ENCODE data around the gene MCTP2.

MCTP2 gene

GRCh38 chr15:94230883-94231722 is at the start of gene MCTP2:
Gene MCTP2 (plus strand): TSS chr15:94231561. CDS start chr15:94298266, 66,705 bp downstream.
- no peak for DNase-seq

GRCh38 chr15:94182883-94183282 is 48.5 kb upstream of the MCTP2 start:
- DNase-seq = no peak

- DNase-seq = no peak
Observed at GRCh38 chr15:94185547-94186236, 45.7 kb upstream of the MCTP2 start.

- no peak for DNase-seq
Observed at GRCh38 chr15:94186770-94187331, 44.5 kb upstream of the MCTP2 start.

- DNase-seq = no peak
Observed at GRCh38 chr15:94193906-94194305, 37.5 kb upstream of the MCTP2 start.

GRCh38 chr15:94196531-94196930 is 34.8 kb upstream of the MCTP2 start:
- no peak for DNase-seq

- no peak for DNase-seq
Observed at GRCh38 chr15:94198633-94199032, 32.7 kb upstream of the MCTP2 start.

- DNase-seq = no peak
Observed at GRCh38 chr15:94199725-94200124, 31.6 kb upstream of the MCTP2 start.

GRCh38 chr15:94203306-94203705 is 28.1 kb upstream of the MCTP2 start:
- DNase-seq = no peak

- DNase-seq = no peak
Observed at GRCh38 chr15:94205366-94205765, 26.0 kb upstream of the MCTP2 start.

GRCh38 chr15:94206463-94207167 is 24.7 kb upstream of the MCTP2 start:
- DNase-seq = no peak

- no peak for DNase-seq
Observed at GRCh38 chr15:94212291-94212690, 19.1 kb upstream of the MCTP2 start.

GRCh38 chr15:94225616-94226015 is 5.7 kb upstream of the MCTP2 start:
- no peak for DNase-seq

GRCh38 chr15:94228611-94229010 is 2.8 kb upstream of the MCTP2 start:
- no peak for DNase-seq

GRCh38 chr15:94229591-94230369 is 1.6 kb upstream of the MCTP2 start:
- no peak for DNase-seq

GRCh38 chr15:94230431-94230882 is 904 bp upstream of the MCTP2 start:
- no peak for DNase-seq

GRCh38 chr15:94231723-94232468 is 535 bp downstream of the MCTP2 start:
- no peak for DNase-seq

- DNase-seq = no peak
Observed at GRCh38 chr15:94233441-94233840, 2.1 kb downstream of the MCTP2 start.

- no peak for DNase-seq
Observed at GRCh38 chr15:94234300-94234699, 2.9 kb downstream of the MCTP2 start.

- no peak for DNase-seq
Observed at GRCh38 chr15:94235041-94235440, 3.7 kb downstream of the MCTP2 start.

- DNase-seq = no peak
Observed at GRCh38 chr15:94235646-94236045, 4.3 kb downstream of the MCTP2 start.

- no peak for DNase-seq
Observed at GRCh38 chr15:94236608-94237007, 5.2 kb downstream of the MCTP2 start.
